MV-4-11 (cell line): ENCODE results near the gene FBXL7.

Source experiments
- DNase-seq: peaks from one replicate; lab custom pipeline; 2025; lab: John Stamatoyannopoulos, UW

The FBXL7 gene

DNA sequence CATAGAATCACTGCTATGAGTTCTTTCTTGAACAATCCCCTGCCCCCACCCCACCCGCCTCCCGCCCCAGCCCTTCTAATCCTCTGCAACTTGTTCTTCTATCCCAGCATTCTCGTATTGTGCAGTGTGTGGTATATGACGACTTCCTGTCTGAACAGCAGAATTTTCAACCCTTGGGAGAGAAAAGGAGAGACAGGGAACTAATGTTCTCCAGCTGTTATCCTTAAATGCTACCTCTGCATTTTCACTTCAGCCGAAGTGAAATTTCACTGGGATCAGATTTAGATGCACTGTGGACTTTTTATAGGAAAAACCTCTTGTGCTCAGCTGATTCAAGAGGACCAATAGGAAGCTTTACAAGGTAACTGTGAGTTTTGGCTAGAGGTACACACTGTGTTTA is 2.2 kb downstream of the FBXL7 start:
- no peak for DNase-seq

DNA sequence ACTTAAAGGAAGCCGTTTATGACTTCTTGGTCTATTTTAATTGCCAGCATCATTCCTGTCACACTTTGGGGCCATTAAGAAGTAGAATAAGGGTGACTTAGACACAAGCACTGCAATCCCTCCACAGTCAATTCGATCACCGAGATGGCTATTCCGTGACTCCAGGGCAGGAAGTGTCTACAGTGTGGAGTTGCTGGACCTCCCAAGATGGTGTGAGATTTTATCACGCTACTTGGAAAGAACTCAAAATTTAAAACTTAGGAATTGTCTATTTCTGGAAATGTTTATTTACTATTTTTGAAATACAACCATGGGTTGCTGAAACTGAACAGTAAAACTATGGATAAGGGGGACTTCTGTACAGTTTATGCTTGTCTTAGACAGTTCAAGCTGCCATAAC is 6.2 kb downstream of the FBXL7 start:
- no peak for DNase-seq

DNA sequence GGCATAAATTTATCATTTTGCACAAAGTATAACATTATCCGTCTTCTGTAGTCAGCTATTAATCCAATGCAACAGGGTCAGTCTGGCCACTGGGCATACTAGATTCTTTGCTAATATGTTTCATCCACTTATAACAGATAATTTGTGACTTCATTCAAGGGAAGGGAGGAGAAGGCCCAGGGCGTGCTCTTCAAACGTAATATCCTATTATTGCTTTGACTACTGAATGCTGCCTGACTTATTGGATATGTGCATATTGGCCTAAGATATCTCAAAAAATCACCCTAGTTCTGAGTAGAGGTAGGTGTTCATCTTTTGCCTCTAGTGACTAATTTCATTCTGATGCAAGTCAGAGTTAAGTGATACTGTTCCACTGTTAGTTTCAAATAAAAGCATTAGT is 6.9 kb downstream of the FBXL7 start:
- no peak for DNase-seq

DNA sequence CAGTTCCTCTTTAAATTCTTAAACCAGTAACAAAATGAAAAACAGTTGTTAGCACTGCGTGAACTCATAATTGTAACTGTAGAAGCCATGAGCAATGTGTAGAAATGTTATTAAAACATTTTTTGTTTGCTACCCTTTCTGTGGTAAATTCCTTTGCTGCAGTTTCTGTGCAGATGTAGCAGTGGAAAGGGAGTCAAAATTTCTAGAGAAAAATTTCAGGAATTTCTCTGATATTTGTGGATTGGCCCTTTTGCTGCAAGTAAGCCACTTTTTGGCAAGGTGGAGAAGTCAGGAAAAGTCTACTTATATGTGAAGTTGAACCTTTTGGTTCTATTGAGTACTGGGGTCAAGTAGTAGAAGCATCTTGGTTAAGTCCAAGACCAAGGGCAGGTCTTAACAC is 10.1 kb downstream of the FBXL7 start:
- no peak for DNase-seq

DNA sequence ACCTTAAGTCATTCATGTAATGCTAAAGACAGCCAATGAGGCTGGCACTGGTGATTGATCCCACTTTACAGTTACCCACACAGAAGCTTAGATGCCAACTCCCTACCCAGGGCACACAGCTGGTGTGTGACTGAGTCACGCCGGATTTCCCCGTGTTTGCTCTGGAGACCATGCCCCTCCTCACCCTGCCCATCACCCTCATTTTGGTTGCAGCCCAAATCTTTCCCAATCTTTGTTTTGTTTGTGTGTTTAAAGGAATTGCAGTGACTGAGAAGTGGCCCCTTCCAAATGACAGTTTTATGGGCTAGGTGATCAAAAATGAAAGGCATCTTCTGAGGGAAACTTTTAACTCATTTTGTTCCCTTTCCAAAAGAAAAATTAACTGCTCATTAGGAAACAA is 10.9 kb downstream of the FBXL7 start:
- no peak for DNase-seq

DNA sequence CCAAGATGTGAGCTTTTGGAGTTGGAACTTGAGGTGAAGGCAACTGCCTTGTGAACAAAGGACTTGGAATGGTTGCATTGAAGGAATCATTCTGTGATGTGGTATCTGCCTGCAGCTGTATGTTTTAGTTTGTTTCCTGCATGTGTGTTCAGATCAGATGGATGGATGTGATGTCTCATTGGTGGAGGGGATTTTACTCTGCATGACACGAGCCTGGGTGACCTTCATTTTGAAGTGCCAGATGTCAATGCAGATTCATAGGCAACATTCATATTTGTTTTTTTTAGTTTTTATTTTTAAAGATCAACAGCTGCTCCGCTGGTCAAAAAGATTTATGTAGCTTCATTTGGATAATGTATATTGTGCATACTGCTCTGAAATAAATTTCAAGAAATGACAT is 13.5 kb downstream of the FBXL7 start:
- DNase-seq, result no peak

DNA sequence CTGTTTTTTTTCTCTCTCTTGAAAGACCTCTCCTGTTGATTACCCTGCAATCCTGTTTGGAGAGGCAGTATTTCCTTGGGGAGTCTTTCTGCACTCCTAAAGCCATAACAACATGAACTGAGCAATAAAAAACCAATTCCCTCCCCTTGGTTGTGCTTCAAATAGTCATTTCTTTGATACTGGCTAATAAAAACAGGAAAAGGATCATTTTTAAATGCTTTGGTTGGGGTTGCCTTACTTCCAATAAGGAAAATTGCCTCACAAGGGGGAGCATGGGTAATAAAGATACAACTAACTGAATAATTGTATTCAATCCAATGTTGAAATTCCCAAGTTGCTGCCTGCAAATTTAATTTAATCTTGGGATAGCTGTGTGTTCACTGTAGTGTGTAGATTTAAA is 13.9 kb downstream of the FBXL7 start:
- no peak for DNase-seq

DNA sequence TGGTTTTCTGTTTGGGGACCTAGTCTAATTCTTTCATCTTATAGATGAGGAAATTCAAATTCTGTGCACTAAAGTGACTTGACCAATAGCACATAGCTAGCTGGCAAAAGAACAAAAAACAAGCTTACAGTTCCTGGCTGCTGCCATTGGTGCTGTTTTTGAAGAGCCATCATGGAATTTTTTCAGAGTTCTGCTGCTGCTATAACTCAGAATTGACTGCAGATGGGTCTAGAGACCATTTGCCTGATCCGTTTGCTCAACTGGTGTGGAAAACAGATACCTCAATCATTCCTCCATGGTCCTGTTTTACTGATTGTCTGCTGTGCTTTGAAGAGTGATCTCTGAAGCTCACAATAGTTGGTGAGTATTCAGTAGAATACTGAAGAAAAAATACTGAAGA is 15.2 kb downstream of the FBXL7 start:
- DNase-seq, result no peak

DNA sequence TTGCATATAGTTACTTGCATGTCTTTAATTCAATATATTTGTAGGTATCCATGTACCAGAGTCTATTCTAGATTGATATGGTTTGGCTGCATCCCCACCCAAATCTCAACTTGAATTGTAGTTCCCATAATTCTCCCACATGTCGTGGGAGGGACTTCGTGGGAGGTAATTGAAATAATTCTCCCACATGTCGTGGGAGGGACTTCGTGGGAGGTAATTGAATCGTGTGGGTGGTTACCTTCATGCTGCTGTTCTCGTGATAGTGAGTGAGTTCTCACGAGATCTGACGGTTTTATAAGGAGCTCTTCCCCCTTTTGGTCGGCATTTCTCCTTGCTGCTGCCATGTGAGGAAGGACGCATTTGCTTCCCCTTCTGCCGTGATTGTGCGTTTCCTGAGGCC is 16.5 kb downstream of the FBXL7 start:
- no peak for DNase-seq

DNA sequence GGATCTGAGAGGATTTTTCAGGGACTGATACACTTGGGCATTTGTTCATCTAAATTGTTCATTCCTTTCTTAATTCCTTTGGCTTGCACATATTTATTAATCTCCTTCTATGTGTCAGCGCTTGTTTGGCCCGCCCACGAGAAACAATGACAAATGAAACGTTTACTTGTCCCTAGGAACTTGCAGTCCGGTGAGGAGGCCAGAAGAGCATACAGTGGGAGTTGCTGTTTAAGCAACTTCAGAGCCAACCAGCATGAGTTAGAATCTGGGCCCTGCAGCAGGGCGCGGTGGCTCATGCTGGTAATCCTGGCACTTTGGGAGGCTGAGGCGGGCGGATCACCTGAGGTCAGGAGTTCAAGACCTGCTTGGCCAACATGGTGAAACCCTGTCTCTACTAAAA is 18.8 kb downstream of the FBXL7 start:
- DNase-seq, result no peak

DNA sequence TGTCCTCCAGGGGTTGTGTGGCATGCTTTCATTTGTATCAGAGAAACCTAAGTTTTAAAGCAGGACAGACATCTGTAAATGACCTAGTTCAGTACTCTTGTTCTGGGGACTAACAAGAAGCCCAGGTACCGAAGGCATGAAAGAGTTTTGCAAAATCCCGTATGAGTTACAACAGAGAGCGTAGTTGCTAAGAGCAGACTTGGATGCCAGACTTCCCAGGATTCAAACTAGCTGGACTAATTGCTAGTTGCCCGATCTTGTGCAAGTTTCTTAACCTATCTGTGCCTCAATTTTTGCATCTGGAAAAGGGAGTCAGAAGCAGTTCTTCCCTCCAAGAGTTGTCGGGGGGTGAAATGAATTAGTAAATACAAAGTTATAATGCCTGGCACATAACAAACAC is 20.9 kb downstream of the FBXL7 start:
- DNase-seq, result no peak

DNA sequence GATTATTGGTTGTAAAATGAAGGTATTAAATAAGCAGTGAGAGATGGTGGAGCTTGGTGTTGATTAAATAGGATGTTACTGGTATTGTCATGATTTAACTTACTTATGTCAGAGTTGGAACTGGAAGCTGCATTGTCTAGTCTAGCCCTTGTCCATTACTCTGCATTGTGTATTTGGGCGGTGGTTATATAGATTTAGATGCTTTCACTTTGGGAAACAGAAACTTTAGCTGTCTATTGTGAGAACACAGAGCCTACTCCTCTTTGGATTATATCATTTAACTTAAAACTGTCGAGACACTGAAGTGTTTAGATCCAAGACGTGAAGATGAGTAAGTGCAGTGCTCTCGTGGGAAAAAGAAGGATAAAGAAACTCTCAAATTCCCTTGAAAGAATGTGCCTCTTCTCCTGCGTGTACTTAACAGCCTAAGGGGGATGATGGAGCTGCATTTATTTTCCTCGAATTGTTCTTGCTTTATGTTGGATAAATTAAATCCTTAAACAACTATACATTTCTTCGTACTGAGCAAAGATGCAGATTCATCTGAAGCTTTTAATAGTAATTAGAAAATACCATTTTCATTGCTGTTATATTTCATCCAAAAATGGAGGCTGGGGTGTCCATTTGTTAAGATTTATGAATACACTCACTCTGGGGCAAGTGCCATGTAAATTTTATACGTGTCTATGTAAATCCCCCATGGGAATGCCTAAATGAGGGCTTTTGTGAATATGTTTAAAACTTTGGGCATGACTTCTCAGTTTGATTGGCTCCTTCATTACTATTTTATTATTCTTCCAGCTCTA is 21.6 kb downstream of the FBXL7 start:
- no peak for DNase-seq

DNA sequence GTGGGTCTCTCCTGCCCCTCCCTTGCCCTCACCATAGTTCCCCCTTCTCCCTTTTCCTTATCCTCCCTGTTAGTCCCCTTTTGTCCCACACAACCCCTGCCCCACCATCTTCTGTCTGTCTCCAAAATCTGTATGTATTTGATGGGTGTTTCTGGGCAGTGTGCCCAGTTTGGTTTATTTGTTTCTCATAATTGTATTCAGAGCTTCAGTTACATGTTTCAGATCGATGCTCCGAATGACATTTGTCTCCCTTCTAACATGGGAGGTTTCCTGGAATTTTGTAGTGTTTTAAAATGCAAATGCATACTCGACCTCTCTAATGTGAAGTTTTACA is 22.2 kb downstream of the FBXL7 start:
- DNase-seq, result no peak

DNA sequence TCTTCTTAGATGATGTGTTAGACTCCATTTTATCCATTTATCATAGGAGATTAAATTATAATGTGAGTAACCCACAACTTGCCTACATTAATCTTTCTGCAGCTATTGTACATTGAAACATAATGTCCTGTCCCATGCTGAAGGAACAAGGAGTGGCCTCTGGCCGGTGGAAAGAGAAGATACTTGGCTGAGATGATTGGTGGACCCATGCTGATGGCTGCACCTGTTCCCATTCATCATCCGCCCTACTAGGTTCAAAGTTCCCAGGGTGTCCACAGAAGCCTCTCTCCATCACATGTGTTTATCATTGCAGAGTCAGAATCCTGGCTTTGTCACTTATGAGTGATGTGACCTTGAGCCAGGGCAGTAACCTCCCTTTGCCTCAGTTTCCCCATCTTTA is 24.7 kb downstream of the FBXL7 start:
- DNase-seq, result no peak

DNA sequence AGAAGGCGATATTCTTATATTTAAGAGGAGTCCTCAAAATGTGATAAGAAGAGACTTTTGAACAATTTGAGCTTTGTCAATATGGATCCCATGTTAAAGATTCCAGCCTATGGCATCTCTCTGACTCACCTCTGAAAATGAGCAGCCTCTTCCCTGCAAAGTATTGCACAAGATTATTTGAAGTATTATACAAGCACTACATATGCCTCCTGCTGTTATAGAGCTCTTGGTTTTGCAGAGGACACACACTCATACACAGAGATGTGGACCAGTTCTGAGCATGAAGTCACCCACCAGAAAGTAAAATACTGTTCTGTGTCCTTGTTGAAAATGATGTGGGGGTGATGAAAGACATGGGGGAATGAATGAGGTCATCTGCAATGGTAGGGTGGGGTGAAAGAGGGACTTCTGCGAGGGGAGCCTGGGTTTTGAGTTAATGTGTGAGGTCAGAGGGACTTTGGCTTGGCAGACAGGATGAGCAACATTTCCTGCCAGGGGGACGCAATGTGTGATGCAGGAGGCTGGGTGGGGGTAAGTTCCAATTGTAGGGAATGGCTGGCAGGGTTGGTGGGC is 25.8 kb downstream of the FBXL7 start:
- DNase-seq, result no peak

DNA sequence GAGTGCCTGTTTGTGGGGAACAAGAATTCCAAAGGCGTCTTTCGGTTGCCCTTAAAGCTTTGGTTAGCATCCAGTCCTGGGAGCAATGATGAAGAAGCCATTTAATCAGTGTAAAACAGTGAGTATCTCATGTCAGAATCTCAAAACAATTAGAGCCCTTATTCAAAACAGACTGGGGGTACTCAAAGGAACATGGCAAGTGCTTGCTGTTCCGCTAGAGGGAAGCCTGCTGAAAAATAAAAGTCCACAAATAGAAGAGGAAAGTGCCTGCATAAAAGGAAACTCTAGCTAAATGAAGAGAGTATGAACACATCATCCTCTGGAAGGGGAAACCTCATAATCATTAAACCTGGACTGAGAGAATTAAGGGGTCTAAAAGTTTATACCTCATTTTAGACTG is 26.4 kb downstream of the FBXL7 start:
- no peak for DNase-seq

DNA sequence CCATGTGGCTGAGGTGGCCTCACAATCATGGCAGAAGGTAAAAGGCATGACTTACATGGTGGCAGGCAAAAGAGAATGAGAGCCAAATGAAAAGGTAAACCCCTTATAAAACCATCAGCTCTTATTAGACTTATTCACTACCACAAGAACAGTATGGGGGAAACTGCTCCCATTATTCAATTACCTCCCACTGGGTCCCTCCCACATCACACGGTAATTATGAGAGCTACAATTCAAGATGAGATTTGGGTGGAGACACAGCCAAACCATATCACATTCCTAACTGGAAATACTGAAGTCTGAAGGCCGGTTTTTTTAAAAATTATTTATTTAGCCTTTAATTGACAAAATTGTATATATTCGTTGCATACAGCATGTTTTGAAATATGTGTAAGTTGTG is 28.5 kb downstream of the FBXL7 start:
- DNase-seq, result no peak

DNA sequence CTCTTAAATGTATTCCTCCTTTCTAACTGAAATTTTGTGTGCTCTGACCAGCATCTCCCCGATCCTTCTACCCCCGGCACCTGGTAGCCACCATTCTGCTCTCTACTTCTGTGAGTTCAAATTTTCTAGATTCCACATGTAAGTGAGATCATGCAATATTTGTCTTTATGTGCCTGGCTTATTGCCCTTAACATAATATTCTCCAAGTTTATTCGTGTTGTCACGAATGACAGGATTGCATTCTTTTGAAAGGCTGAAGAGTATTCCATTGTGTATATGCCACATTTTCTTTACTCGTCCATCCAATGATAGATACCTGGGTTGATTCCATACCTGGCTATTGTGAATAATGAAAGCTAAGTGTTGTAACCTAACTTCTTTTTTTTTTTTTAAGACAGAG is 29.0 kb downstream of the FBXL7 start:
- DNase-seq, result no peak

DNA sequence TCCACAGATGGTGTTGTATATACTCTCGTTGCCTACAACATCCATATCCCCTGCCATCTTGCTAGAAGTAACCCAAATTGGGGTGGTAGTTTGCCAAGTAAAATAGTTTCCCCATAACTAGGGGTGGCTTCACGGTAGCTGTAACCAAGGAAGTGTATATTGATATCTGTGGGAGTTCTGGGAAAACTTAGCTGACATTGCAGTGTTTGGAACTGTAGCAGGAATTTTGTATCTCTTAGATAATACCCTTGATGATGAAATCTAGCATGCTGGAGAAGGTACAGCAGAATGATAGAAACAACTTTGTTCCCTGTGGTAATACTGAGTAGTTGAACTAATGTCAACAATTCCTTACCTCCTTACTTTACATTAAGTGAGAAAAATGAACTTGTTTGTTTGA is 29.8 kb downstream of the FBXL7 start:
- no peak for DNase-seq

DNA sequence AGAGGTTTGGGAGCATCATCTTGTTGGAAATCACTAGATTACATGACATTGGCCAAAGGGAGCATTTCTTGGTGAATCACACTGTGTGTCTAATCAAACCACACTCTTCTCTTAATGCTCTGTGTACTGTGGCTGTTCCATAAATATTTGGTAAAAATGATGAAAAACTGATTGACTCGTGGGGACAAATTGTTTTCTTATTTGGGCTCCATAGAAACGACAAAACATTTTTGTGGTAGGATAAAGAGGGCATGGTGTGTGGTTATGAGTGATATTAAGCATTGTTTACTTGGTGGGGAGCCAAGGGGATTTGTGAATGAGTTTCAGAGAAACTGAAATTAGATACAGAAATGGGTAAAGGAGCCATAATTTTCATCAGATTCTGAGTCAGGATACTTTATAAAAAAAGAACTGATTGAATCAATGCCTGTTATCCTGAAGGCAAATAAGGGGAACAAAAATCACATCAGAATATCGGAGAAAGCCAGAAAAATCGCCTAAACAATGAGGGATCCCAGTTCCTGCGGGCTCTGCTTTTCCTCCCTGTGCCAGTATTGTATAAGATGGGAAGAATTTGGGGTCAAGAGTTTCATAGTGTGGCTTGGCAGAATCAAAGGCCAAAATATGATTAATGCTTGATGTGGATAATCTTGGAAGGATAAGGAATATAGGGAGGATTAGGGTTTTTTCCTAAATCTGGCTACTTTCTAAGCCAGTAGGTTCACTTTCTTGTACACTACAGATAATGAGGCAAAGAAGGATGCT is 33.3 kb downstream of the FBXL7 start:
- DNase-seq, result no peak

DNA sequence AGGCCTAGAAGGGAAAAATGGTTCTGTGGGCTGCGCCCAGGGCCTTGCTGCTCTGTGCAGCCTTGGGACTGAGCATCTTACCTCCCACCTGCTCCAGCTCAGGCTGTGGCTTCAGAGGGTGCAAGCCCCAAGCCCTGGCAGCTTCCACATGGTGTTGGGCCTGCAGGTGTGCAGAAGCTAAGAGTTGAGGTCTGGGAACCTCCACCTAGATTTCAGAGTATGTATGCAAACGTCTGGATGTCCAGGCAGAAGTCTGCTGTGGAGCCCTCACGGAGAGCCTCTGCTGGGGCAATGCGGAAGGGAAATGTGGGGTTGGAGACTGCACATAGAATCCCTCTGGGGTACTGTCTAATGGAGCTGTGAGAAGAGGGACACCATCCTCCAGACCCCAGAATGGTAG is 36.0 kb downstream of the FBXL7 start:
- DNase-seq, result no peak

DNA sequence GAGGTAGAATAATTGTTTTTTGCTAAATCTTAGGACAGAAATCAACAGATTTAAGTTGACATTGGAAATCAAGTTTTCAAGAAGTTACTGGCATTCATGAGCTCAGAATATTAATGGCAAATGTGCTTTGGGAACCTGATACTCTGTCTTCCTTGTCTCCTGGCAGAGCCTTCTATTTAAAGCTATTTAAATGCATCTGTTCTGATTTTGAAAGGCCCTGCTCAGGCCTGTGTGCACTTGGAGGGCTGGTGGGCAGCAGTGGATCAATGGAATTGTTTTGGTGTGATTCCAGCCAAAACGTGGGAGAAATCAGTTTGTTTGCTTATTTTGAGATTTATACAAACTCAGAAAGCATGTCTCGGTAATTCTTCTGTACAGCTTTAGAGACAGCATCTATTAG is 38.5 kb downstream of the FBXL7 start:
- no peak for DNase-seq

DNA sequence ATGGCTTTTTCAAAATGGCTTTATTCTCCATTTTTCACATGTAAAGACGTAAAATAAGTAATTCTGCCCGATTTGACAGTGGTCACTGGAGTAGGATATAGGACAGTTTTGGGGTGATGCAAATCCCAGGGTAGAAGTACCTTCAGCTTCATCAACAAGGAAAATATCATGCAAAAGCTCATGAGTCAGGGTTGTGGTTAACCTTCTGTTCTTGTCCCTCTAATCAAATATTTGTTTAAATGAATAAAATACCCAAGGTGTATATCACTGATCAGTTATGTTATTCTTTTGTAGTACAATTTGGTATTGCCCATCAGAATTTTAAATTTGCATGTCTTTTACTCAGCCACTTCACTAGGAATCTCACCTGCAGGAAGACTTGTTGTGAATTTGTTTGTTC is 40.0 kb downstream of the FBXL7 start:
- no peak for DNase-seq

DNA sequence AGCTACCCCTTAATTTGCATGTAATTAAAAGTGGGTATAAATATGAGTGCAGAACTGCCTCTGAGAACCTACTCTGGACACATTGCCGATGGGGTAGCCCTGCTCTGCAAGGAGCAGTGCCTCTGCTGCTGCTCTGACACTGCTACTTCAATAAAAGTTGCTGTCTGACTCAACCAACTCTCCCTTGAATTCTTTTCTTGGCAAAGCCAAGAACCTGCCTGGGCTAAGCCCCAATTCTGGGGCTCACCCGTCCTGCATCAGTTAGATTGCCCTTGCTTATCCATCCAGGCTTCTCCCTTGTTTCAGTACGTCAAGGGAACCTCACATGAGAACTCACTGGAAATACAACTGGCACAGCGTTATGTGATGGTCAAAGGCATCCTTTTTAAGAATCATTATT is 44.1 kb downstream of the FBXL7 start:
- DNase-seq, result no peak
